IMR-90 (cell line): ENCODE measurements around the gene CDK5R1. TPM values are rescaled to one million over a fixed set of nuclear protein-coding genes. Genes with fewer than 3 reads are reported as not detected.

Experiments
- ATAC-seq: fragments of 200-7000 bp; cut with Tn5 transposase; 2 replicates; pipeline ENCODE4 v1.9.1; 2020; ENCODE audit warnings: low read depth, mild to moderate bottlenecking, moderate library complexity
- BruUV-seq: library from RNA; stranded (reverse); fragments of 400-500 nt; replicated peaks from 2 replicates; lab custom pipeline; 2021; lab: Mats Ljungman, UMichigan
- CTCF ChIA-PET: fragments of 300-600 bp; formaldehyde crosslinking; extraction: SDS; loops from one replicate; lab custom pipeline; 2021; ENCODE audit warnings: antibody characterized with exemption; lab: Yijun Ruan, JAX
- POLR2A ChIA-PET: fragments of 300-600 bp; sonication (Branson Sonifier 250); formaldehyde crosslinking; loops from one replicate; lab custom pipeline; 2022; ENCODE audit warnings: antibody characterized with exemption; ENCODE audit not compliant: unreplicated experiment; lab: Charles Lee
- DNase-seq: peaks from one replicate; pipeline ENCODE4 v3.0.0; 2013
- H2AFZ ChIP-seq: replicated peaks from 2 replicates; pipeline ENCODE3; 2013; ENCODE audit warnings: low read length, mild to moderate bottlenecking; ENCODE audit not compliant: poor library complexity
- H2AK5ac ChIP-seq: 2 replicates; pipeline ENCODE4 v1.6.1; 2013; ENCODE audit warnings: low read depth, low read length, inconsistent platforms
- H2AK9ac ChIP-seq: replicated peaks from 2 replicates; pipeline ENCODE3; 2013; ENCODE audit warnings: mild to moderate bottlenecking, low read depth, low read length, moderate library complexity; ENCODE audit not compliant: poor library complexity
- H2BK120ac ChIP-seq: 2 replicates; pipeline ENCODE4 v1.6.1; 2013; ENCODE audit warnings: low read depth, low read length, inconsistent platforms
- H2BK15ac ChIP-seq: 3 replicates; pipeline ENCODE4 v1.6.1; 2013; ENCODE audit warnings: low read depth, low read length, inconsistent platforms
- H2BK20ac ChIP-seq: 2 replicates; pipeline ENCODE4 v1.6.1; 2013; ENCODE audit warnings: low read depth, mild to moderate bottlenecking, inconsistent platforms, low read length, moderate library complexity
- H2BK5ac ChIP-seq: 2 replicates; pipeline ENCODE4 v1.6.1; 2013; ENCODE audit warnings: mild to moderate bottlenecking, low read depth, low read length, inconsistent platforms; ENCODE audit not compliant: poor library complexity, severe bottlenecking
- H3K14ac ChIP-seq: replicated peaks from 2 replicates; pipeline ENCODE4 v1.6.1; 2013; ENCODE audit warnings: low read depth, low read length, inconsistent platforms
- H3K18ac ChIP-seq: 2 replicates; pipeline ENCODE4 v1.6.1; 2013; ENCODE audit warnings: low read depth, low read length, control low read depth
- H3K23ac ChIP-seq: 2 replicates; pipeline ENCODE4 v1.6.1; 2013; ENCODE audit warnings: low read depth, low read length, inconsistent platforms
- H3K27ac ChIP-seq: 2 replicates; pipeline ENCODE4 v1.5.1; 2013; ENCODE audit warnings: mild to moderate bottlenecking, control low read depth, low read length; ENCODE audit not compliant: insufficient read depth
- H3K27me3 ChIP-seq: 2 replicates; pipeline ENCODE4 v1.6.1; 2013; ENCODE audit warnings: low read length; ENCODE audit not compliant: control insufficient read depth, insufficient read depth
- H3K36me3 ChIP-seq: 2 replicates; pipeline ENCODE4 v1.6.1; 2013; ENCODE audit warnings: low read length, mixed read lengths; ENCODE audit not compliant: control insufficient read depth, insufficient read depth
- H3K4ac ChIP-seq: 2 replicates; pipeline ENCODE4 v1.6.1; 2013; ENCODE audit warnings: low read depth, low read length, inconsistent platforms
- H3K4me1 ChIP-seq: 2 replicates; pipeline ENCODE4 v1.6.1; 2013; ENCODE audit warnings: low read length, mixed read lengths; ENCODE audit not compliant: control insufficient read depth, insufficient read depth
- H3K4me2 ChIP-seq: 2 replicates; pipeline ENCODE4 v1.6.1; 2013; ENCODE audit warnings: low read depth, mild to moderate bottlenecking, control low read depth, low read length, moderate library complexity
- H3K4me3 ChIP-seq: 2 replicates; pipeline ENCODE4 v1.5.1; 2013; ENCODE audit warnings: low read depth, mild to moderate bottlenecking, control low read depth, low read length, moderate library complexity; ENCODE audit not compliant: insufficient read depth
- H3K56ac ChIP-seq: 2 replicates; pipeline ENCODE4 v1.6.1; 2013; ENCODE audit warnings: low read length, inconsistent platforms; ENCODE audit not compliant: insufficient read depth; ENCODE audit errors: extremely low read depth
- H3K79me1 ChIP-seq, 2 experiments: 2 replicates each; pipeline ENCODE4 v1.6.1; 2013; ENCODE audit warnings: low read length in 2 of 2, inconsistent platforms in 1 of 2, low read depth in 1 of 2
- H3K9ac ChIP-seq: 2 replicates; pipeline ENCODE4 v1.6.1; 2013; ENCODE audit warnings: low read depth, low read length, control low read depth
- H3K9me1 ChIP-seq: 2 replicates; pipeline ENCODE4 v1.6.1; 2013; ENCODE audit warnings: low read length, inconsistent platforms; ENCODE audit not compliant: insufficient read depth
- H3K9me3 ChIP-seq: 2 replicates; pipeline ENCODE4 v1.6.1; 2013; ENCODE audit warnings: low read length; ENCODE audit not compliant: control insufficient read depth, insufficient read depth
- H4K20me1 ChIP-seq: 2 replicates; pipeline ENCODE4 v1.6.1; 2013; ENCODE audit warnings: low read length, inconsistent platforms; ENCODE audit not compliant: insufficient read depth
- H4K5ac ChIP-seq: 2 replicates; pipeline ENCODE4 v1.6.1; 2013; ENCODE audit warnings: mild to moderate bottlenecking, low read depth, low read length, control low read depth
- H4K8ac ChIP-seq, 2 experiments: 2 replicates each; pipeline ENCODE4 v1.6.1; 2013; ENCODE audit warnings: low read depth in 2 of 2, low read length in 2 of 2, control low read depth in 1 of 2, inconsistent platforms in 1 of 2
- H4K91ac ChIP-seq: 2 replicates; pipeline ENCODE4 v1.6.1; 2013; ENCODE audit warnings: low read depth, low read length, inconsistent platforms; ENCODE audit not compliant: insufficient read depth
- BHLHE40 ChIP-seq: fragments of 150-350 bp; IDR thresholded peaks from 2 replicates; pipeline ENCODE4 v1.6.1; 2016; ENCODE audit warnings: mild to moderate bottlenecking, low read depth, low read length
- CEBPB ChIP-seq: IDR thresholded peaks from 2 replicates; pipeline ENCODE4 v1.6.1; 2012; ENCODE audit warnings: low read depth, low read length, improper control_type of control experiment
- CHD1 ChIP-seq: IDR thresholded peaks from 2 replicates; pipeline ENCODE4 v1.6.1; 2012; ENCODE audit warnings: low read depth, low read length, improper control_type of control experiment
- CTCF ChIP-seq: conservative IDR thresholded peaks from 2 replicates; pipeline ENCODE4 v1.5.1; 2012; ENCODE audit warnings: mild to moderate bottlenecking, low read depth, low read length, improper control_type of control experiment
- ELK1 ChIP-seq: fragments of 150-350 bp; IDR thresholded peaks from 2 replicates; pipeline ENCODE4 v1.6.1; 2016; ENCODE audit warnings: low read depth, mild to moderate bottlenecking, low read length, moderate library complexity, borderline replicate concordance
- FOS ChIP-seq: fragments of 150-350 bp; IDR thresholded peaks from 2 replicates; pipeline ENCODE4 v1.6.1; 2016; ENCODE audit warnings: low read depth, low read length
- MAFK ChIP-seq: IDR thresholded peaks from 2 replicates; pipeline ENCODE4 v1.6.1; 2012; ENCODE audit warnings: low read depth, low read length, improper control_type of control experiment
- MAZ ChIP-seq: IDR thresholded peaks from 2 replicates; pipeline ENCODE4 v1.6.1; 2012; ENCODE audit warnings: low read depth, mild to moderate bottlenecking, low read length, improper control_type of control experiment, moderate library complexity, borderline replicate concordance
- MXI1 ChIP-seq: IDR thresholded peaks from 2 replicates; pipeline ENCODE4 v1.6.1; 2012; ENCODE audit warnings: low read depth, mild to moderate bottlenecking, low read length, moderate library complexity, borderline replicate concordance
- NFE2L2 ChIP-seq: fragments of 150-350 bp; IDR thresholded peaks from 2 replicates; pipeline ENCODE4 v1.6.1; 2016; ENCODE audit warnings: low read depth, mild to moderate bottlenecking, low read length
- POLR2A ChIP-seq: IDR thresholded peaks from 2 replicates; pipeline ENCODE4 v1.6.1; 2012; ENCODE audit warnings: mild to moderate bottlenecking, low read depth, low read length
- RAD21 ChIP-seq: IDR thresholded peaks from 2 replicates; pipeline ENCODE4 v1.6.1; 2012; ENCODE audit warnings: low read length, improper control_type of control experiment
- SMC3 ChIP-seq: fragments of 150-350 bp; IDR thresholded peaks from 2 replicates; pipeline ENCODE4 v1.6.1; 2016; ENCODE audit warnings: low read depth, mild to moderate bottlenecking, antibody characterized with exemption, low read length, moderate library complexity
- WGBS, 2 experiments: methylation state at CpG; one replicate each; pipeline versions ENCODE4 v1.1.5 to v1.1.7; 2013; ENCODE audit warnings: missing lambda C conversion rate in 2 of 2; ENCODE audit not compliant: insufficient read length in 1 of 2; ENCODE audit errors: extremely low coverage in 2 of 2; 5-methylcytosine and 5-hydroxymethylcytosine counted together
- dilution Hi-C: fragments of 300-500 bp; cut with HindIII; formaldehyde crosslinking; loops from one replicate; pipeline ENCODE4 v1.14.3; 2018; ENCODE audit warnings: low sequenced_read_pairs; ENCODE audit not compliant: unreplicated experiment
- in situ Hi-C: fragments of 300-500 bp; cut with MboI; formaldehyde crosslinking; loops from 3 replicates; pipeline ENCODE4 v1.14.3; 2019; ENCODE audit warnings: low sequenced_read_pairs, inconsistent platforms, mixed read lengths
- intact Hi-C: fragments of 100-400 bp; cut with micrococcal nuclease; formaldehyde crosslinking; loops from 2 replicates; pipeline ENCODE4 v1.10.0; 2022
- polyA plus RNA-seq, 3 experiments: library from polyadenylated mRNA; depleted of rRNA; stranded (reverse); fragments of >200 nt; gene quantifications; 2 replicates each; pipeline ENCODE4 v1.2.3, GENCODE V29; 2012; ENCODE audit warnings: low replicate concordance in 1 of 3
- total RNA-seq: library from RNA; depleted of rRNA; stranded (reverse); fragments of >200 nt; gene quantifications from 2 replicates; pipeline ENCODE4 v1.2.3, GENCODE V29; 2012

CDK5R1 gene
- total and polyA plus RNA-seq, 2 of the 4 experiments (the other 2 are of a cell fraction), result 0.36 to 0.74 TPM

- H3K4me3 ChIP-seq, result no peak overlapping the region
- no peaks in the 10 kb centered on the region for H3K36me3 ChIP-seq
- peaks cover 2% of the 10 kb centered on the region; the same call in 1 of the 2 replicates for H3K4me1 ChIP-seq
- H3K9me3 ChIP-seq, result no peaks in the 10 kb centered on the region
- peaks cover 3 to 10% of the 10 kb centered on the region in 2 experiments; a peak in 2 of 4 replicates for H3K79me1 ChIP-seq
- no peak overlapping the region for H3K4ac ChIP-seq
- H3K56ac ChIP-seq, result no peak overlapping the region
- dilution Hi-C loops, result no loop called here
- H4K91ac ChIP-seq, result no peak overlapping the region
- H3K27ac ChIP-seq, result no peak overlapping the region
- H2AK5ac ChIP-seq, result no peak overlapping the region
- H4K20me1 ChIP-seq, result peaks cover 9% of the 10 kb centered on the region; the same call in 1 of the 2 replicates
- H2BK5ac ChIP-seq, result no peak overlapping the region
- H2AK9ac ChIP-seq, result no peak overlapping the region
- no peak overlapping the region for H3K23ac ChIP-seq
- H3K27me3 ChIP-seq, result peaks cover 9% of the 10 kb centered on the region
- TF ChIP-seq MAFK (no peak), SMC3 (no peak), ELK1 (no peak), FOS (no peak), CTCF (no peak), NFE2L2 (no peak), MAZ (no peak), CEBPB (no peak), POLR2A (no peak), MXI1 (no peak), CHD1 (no peak), BHLHE40 (no peak), RAD21 (no peak)
- BruUV-seq, result no TSS peak
- DNase-seq (no peak), ATAC-seq (no peak)
- ChIA-PET CTCF (no interaction called here), POLR2A (no interaction called here)
- H2AFZ ChIP-seq, result no peak overlapping the region
- no peak overlapping the region for H3K18ac ChIP-seq
- no peak overlapping the region for H3K9ac ChIP-seq
- no peak overlapping the region for H2BK120ac ChIP-seq
- 92% methylated on average over 2 of the region's 5 CpGs; no CpG with 5 or more reads in 1 of the 2 experiments for WGBS, 2 experiments
- no peak overlapping the region for H2BK15ac ChIP-seq
- H3K14ac ChIP-seq, result no peak overlapping the region
- no peak overlapping the region for H4K8ac ChIP-seq
- intact Hi-C loops, result loop anchor here (10.0 kb wide), 1 partner anchor 186 kb away; no protein-coding TSS in a partner anchor
- no peaks in the 10 kb centered on the region for H3K9me1 ChIP-seq
- no peak overlapping the region for H2BK20ac ChIP-seq
- H4K5ac ChIP-seq, result no peak overlapping the region
- in situ Hi-C loops, result no loop called here
- H3K4me2 ChIP-seq, result no peak overlapping the region
Measured at GRCh38 chr17:32440722-32441121, 46.1 kb upstream of the CDK5R1 start.
